PC-9 (cell line): Measurements from ENCODE around the gene IZUMO1.
"Not testable (repeated sequence)": the region's sequence is repeated elsewhere in the genome, so short reads cannot be mapped to it uniquely, and the experiment has no call there.

Source experiments
- EZH2 ChIP-seq: fragments of 200-600 bp; sonication (generic); IDR thresholded peaks from 2 replicates; pipeline ENCODE4 v1.8.0; 2017; ENCODE audit warnings: antibody characterized with exemption, low read depth
- TF ChIP-seq, protein P1 (sequence below): fragments of 200-600 bp; sonication (generic); conservative IDR thresholded peaks from 2 replicates; pipeline ENCODE4 v1.6.1; 2017; ENCODE audit warnings: mixed run types, antibody characterized with exemption, mild to moderate bottlenecking, moderate library complexity

DNA sequence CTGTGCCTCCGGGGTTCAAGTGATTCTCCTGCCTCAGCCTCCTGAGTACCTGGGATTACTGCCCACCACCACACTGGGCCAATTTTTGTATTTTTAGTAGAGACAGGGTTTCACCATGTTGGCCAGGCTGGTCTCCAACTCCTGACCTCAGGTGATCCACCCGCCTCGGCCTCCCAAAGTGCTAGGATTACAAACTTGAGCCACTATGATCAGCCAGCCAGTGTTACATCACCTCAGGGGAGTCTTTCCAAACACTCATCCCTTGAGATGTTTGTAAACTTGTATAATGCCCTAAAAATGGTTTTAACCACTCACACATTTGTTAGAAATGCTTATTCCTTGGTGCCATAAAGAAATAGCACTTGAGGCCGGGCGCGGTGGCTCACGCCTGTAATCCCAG is 39.7 kb upstream of the IZUMO1 start:
- TF ChIP-seq, protein P1, sequence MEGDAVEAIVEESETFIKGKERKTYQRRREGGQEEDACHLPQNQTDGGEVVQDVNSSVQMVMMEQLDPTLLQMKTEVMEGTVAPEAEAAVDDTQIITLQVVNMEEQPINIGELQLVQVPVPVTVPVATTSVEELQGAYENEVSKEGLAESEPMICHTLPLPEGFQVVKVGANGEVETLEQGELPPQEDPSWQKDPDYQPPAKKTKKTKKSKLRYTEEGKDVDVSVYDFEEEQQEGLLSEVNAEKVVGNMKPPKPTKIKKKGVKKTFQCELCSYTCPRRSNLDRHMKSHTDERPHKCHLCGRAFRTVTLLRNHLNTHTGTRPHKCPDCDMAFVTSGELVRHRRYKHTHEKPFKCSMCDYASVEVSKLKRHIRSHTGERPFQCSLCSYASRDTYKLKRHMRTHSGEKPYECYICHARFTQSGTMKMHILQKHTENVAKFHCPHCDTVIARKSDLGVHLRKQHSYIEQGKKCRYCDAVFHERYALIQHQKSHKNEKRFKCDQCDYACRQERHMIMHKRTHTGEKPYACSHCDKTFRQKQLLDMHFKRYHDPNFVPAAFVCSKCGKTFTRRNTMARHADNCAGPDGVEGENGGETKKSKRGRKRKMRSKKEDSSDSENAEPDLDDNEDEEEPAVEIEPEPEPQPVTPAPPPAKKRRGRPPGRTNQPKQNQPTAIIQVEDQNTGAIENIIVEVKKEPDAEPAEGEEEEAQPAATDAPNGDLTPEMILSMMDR: not testable (repeated sequence)
- not testable (repeated sequence) for TF ChIP-seq EZH2
